ENCODE results near the gene VPS41. TPM values are rescaled to one million over a fixed set of nuclear protein-coding genes. Genes with fewer than 3 reads are reported as not detected.
A peak's percentile ranks its signal among the peaks of the same experiment; 100 is the strongest.

Gene VPS41
- total and polyA plus RNA-seq, 2 donors: 28.3 to 30.3 TPM

DNA sequence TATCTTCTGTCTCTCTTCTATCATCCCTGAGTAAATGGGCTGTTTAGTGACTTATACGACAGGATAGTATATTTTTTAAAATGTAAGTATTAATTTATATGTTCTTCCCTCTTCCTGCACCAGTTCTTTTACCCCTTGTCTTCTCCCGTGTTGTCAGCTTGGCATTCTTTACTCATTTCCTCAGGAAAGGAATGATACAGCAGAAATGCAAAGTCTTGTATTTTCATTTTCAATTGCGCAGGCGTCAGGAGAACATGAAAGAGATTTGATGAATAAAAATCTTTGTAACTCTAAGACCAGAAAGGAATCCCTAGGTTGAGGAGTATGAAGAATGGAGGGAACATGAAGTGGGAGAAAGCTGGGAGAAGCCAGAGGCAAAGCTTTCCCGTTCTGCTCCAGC is 18.8 kb upstream of the VPS41 start:
- Histone ChIP-seq H3K27ac (ENCODE audit: low read depth in 1 of 2, low read length in 1 of 2) (no peak overlapping the region), H3K4me1 (ENCODE audit: control insufficient read depth in 2 of 2, insufficient read depth in 2 of 2, low read length in 2 of 2) (no peaks in the 10 kb centered on the region), H3K9me3 (ENCODE audit: control insufficient read depth in 2 of 2, insufficient read depth in 1 of 2, low read length in 1 of 2) (no peaks in the 10 kb centered on the region), H3K27me3 (ENCODE audit: control insufficient read depth in 2 of 2, insufficient read depth in 1 of 2, low read length in 1 of 2) (no peaks in the 10 kb centered on the region), H3K36me3 (ENCODE audit: control insufficient read depth in 2 of 2, insufficient read depth in 2 of 2, low read length in 1 of 2) (no peaks in the 10 kb centered on the region), H3K4me3 (ENCODE audit: low read length in 2 of 2) (no peak overlapping the region)
- no peak for DNase-seq (ENCODE audit: low read depth in 6 of 9, low spot score in 9 of 9)
- 35% methylated on average over 5 of the region's 5 CpGs for WGBS

GRCh38 chr7:38920731-38921130 is 11.7 kb upstream of the VPS41 start:
- Histone ChIP-seq H3K27ac (ENCODE audit: low read depth in 1 of 2, low read length in 1 of 2) (no peak overlapping the region), H3K4me3 (ENCODE audit: low read length in 2 of 2) (no peak overlapping the region), H3K27me3 (ENCODE audit: control insufficient read depth in 2 of 2, insufficient read depth in 1 of 2, low read length in 1 of 2) (no peaks in the 10 kb centered on the region), H3K9me3 (ENCODE audit: control insufficient read depth in 2 of 2, insufficient read depth in 1 of 2, low read length in 1 of 2) (no peaks in the 10 kb centered on the region), H3K4me1 (ENCODE audit: control insufficient read depth in 2 of 2, insufficient read depth in 2 of 2, low read length in 2 of 2) (no peaks in the 10 kb centered on the region), H3K36me3 (ENCODE audit: control insufficient read depth in 2 of 2, insufficient read depth in 2 of 2, low read length in 1 of 2) (no peaks in the 10 kb centered on the region)
- no peak for DNase-seq (ENCODE audit: low read depth in 6 of 9, low spot score in 9 of 9)
- 88% methylated on average over 3 of the region's 3 CpGs for WGBS

DNA sequence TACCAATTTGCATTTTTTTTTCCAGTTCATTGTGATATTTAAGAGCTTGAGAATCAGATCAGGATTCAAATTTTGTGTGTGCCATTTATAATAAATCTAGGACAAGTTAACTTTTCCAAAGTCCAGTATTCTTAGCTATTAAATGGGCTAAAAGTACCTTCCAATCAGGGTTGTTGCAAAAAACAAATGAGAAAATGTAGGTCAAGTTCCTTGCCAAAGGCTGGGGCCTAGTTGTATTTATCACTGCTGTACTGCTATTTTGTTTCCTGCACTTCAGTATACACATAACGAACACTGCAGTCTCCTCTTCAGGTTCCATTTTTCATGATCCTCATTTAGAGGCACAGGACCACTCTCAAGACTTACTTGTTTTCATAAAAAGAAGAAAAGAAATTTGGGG is 7.4 kb upstream of the VPS41 start:
- Histone ChIP-seq H3K4me1 (ENCODE audit: control insufficient read depth in 2 of 2, insufficient read depth in 2 of 2, low read length in 2 of 2) (no peaks in the 10 kb centered on the region), H3K9me3 (ENCODE audit: control insufficient read depth in 2 of 2, insufficient read depth in 1 of 2, low read length in 1 of 2) (no peaks in the 10 kb centered on the region), H3K4me3 (ENCODE audit: low read length in 2 of 2) (no peak overlapping the region), H3K27me3 (ENCODE audit: control insufficient read depth in 2 of 2, insufficient read depth in 1 of 2, low read length in 1 of 2) (no peaks in the 10 kb centered on the region), H3K27ac (ENCODE audit: low read depth in 1 of 2, low read length in 1 of 2) (no peak overlapping the region), H3K36me3 (ENCODE audit: control insufficient read depth in 2 of 2, insufficient read depth in 2 of 2, low read length in 1 of 2) (no peaks in the 10 kb centered on the region)
- 100% methylated on average over 1 of the region's 1 CpG for WGBS
- DNase-seq (ENCODE audit: low read depth in 6 of 9, low spot score in 9 of 9): no peak

DNA sequence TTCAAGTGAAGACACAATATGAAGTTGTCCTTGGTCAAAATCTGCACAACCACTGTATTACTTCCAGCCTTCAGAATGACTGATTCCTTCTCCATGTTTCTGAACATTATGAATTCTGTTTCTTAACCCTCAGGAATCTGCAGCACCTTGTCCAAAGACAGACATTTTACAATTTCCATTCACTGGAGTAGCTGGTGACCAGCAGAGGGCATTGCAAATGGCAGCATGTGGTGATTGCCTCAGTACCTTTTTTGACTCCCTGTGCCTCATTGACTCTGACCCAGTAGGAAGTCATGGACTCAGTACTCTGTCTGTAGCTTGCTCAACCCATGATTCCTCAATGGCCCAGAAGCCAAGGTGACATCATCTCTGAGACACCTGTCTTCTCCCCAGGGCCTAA is 879 bp upstream of the VPS41 start:
- Histone ChIP-seq H3K4me3 (ENCODE audit: low read length in 2 of 2) (no peak overlapping the region), H3K4me1 (ENCODE audit: control insufficient read depth in 2 of 2, insufficient read depth in 2 of 2, low read length in 2 of 2) (peaks cover 2 to 7% of the 10 kb centered on the region in 2 donors), H3K9me3 (ENCODE audit: control insufficient read depth in 2 of 2, insufficient read depth in 1 of 2, low read length in 1 of 2) (no peaks in the 10 kb centered on the region), H3K36me3 (ENCODE audit: control insufficient read depth in 2 of 2, insufficient read depth in 2 of 2, low read length in 1 of 2) (no peaks in the 10 kb centered on the region), H3K27me3 (ENCODE audit: control insufficient read depth in 2 of 2, insufficient read depth in 1 of 2, low read length in 1 of 2) (no peaks in the 10 kb centered on the region), H3K27ac (ENCODE audit: low read depth in 1 of 2, low read length in 1 of 2) (no peak overlapping the region)
- DNase-seq (ENCODE audit: low read depth in 6 of 9, low spot score in 9 of 9): no peak

- Histone ChIP-seq H3K27me3 (ENCODE audit: control insufficient read depth in 2 of 2, insufficient read depth in 1 of 2, low read length in 1 of 2) (no peaks in the 10 kb centered on the region), H3K4me3 (ENCODE audit: low read length in 2 of 2) (peak overlapping the region in 1 of 2 donors; percentile 96), H3K27ac (ENCODE audit: low read depth in 1 of 2, low read length in 1 of 2) (no peak overlapping the region), H3K4me1 (ENCODE audit: control insufficient read depth in 2 of 2, insufficient read depth in 2 of 2, low read length in 2 of 2) (peaks cover 2 to 7% of the 10 kb centered on the region in 2 donors), H3K36me3 (ENCODE audit: control insufficient read depth in 2 of 2, insufficient read depth in 2 of 2, low read length in 1 of 2) (no peaks in the 10 kb centered on the region), H3K9me3 (ENCODE audit: control insufficient read depth in 2 of 2, insufficient read depth in 1 of 2, low read length in 1 of 2) (no peaks in the 10 kb centered on the region)
- WGBS: 55% methylated on average over 1 of the region's 1 CpG
- DNase-seq (ENCODE audit: low read depth in 6 of 9, low spot score in 9 of 9): no peak
Observed at GRCh38 chr7:38907766-38908165, 1.2 kb downstream of the VPS41 start.

GRCh38 chr7:38907066-38907465 is 1.9 kb downstream of the VPS41 start:
- Histone ChIP-seq H3K27ac (ENCODE audit: low read depth in 1 of 2, low read length in 1 of 2) (no peak overlapping the region), H3K27me3 (ENCODE audit: control insufficient read depth in 2 of 2, insufficient read depth in 1 of 2, low read length in 1 of 2) (no peaks in the 10 kb centered on the region), H3K4me3 (ENCODE audit: low read length in 2 of 2) (no peak overlapping the region), H3K36me3 (ENCODE audit: control insufficient read depth in 2 of 2, insufficient read depth in 2 of 2, low read length in 1 of 2) (no peaks in the 10 kb centered on the region), H3K9me3 (ENCODE audit: control insufficient read depth in 2 of 2, insufficient read depth in 1 of 2, low read length in 1 of 2) (no peaks in the 10 kb centered on the region), H3K4me1 (ENCODE audit: control insufficient read depth in 2 of 2, insufficient read depth in 2 of 2, low read length in 2 of 2) (peaks cover 2 to 7% of the 10 kb centered on the region in 2 donors)
- no peak for DNase-seq (ENCODE audit: low read depth in 6 of 9, low spot score in 9 of 9)
- 90% methylated on average over 3 of the region's 3 CpGs for WGBS

DNA sequence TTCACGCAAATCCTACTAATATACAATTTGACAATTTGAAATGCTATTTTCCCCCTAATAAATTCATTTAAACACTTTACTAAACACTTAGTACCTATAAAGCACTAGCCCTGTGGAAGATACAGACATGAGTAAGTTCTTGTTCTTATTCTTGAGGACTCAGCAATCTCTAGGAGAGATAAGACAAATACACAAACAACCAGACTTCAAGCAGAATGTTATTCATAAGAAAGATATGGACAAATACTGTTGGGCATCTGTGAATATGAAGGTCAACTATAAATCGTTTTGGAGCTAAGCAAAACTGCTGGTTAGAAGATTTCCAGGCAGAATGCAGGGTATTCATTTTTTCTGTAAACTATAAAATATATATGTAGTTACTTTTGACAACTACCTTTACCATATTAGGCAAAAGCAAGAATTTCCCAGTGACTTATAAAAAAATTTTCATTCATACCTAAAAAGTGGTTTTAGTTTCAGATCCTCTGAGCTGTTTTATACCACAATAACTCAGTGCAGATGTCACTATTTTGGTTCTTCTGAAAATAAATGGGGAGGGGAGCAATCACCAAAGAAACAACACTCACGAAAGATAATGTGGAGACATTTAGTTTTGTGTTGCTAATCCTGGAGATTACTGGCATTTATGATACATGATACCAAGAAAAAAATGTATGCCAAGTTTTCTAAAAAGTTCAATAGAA is 3.8 kb downstream of the VPS41 start:
- Histone ChIP-seq H3K4me3 (ENCODE audit: low read length in 2 of 2) (no peak overlapping the region), H3K4me1 (ENCODE audit: control insufficient read depth in 2 of 2, insufficient read depth in 2 of 2, low read length in 2 of 2) (peaks cover 2 to 7% of the 10 kb centered on the region in 2 donors), H3K9me3 (ENCODE audit: control insufficient read depth in 2 of 2, insufficient read depth in 1 of 2, low read length in 1 of 2) (no peaks in the 10 kb centered on the region), H3K27me3 (ENCODE audit: control insufficient read depth in 2 of 2, insufficient read depth in 1 of 2, low read length in 1 of 2) (no peaks in the 10 kb centered on the region), H3K36me3 (ENCODE audit: control insufficient read depth in 2 of 2, insufficient read depth in 2 of 2, low read length in 1 of 2) (no peaks in the 10 kb centered on the region), H3K27ac (ENCODE audit: low read depth in 1 of 2, low read length in 1 of 2) (no peak overlapping the region)
- no peak for DNase-seq (ENCODE audit: low read depth in 6 of 9, low spot score in 9 of 9)
- 89% methylated on average over 3 of the region's 3 CpGs for WGBS

- DNase-seq (ENCODE audit: low read depth in 6 of 9, low spot score in 9 of 9): no peak
- Histone ChIP-seq H3K27ac (ENCODE audit: low read depth in 1 of 2, low read length in 1 of 2) (no peak overlapping the region), H3K4me1 (ENCODE audit: control insufficient read depth in 2 of 2, insufficient read depth in 2 of 2, low read length in 2 of 2) (peaks cover under 1 to 2% of the 10 kb centered on the region in 2 donors), H3K36me3 (ENCODE audit: control insufficient read depth in 2 of 2, insufficient read depth in 2 of 2, low read length in 1 of 2) (no peaks in the 10 kb centered on the region), H3K27me3 (ENCODE audit: control insufficient read depth in 2 of 2, insufficient read depth in 1 of 2, low read length in 1 of 2) (no peaks in the 10 kb centered on the region), H3K4me3 (ENCODE audit: low read length in 2 of 2) (no peak overlapping the region), H3K9me3 (ENCODE audit: control insufficient read depth in 2 of 2, insufficient read depth in 1 of 2, low read length in 1 of 2) (no peaks in the 10 kb centered on the region)
Observed at GRCh38 chr7:38903057-38903456, 5.9 kb downstream of the VPS41 start.

DNA sequence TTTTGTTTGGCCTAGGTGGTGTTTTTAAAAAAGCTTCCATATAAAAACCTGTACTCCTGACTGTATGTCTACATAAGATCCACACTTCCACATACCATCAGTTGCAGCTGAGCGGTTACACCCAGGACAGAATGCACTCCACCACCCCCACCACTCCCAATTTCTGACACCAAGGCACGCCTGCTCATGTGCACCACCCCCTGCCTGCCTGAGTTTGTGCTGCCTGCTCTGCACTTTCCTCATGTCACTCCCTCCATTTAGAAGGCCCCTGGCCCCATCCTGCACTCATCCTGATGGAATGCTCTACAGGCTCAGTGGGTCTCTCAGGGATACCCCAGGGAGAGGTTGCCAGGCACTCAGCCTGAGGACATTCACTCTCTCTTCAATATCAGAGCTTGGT is 6.5 kb downstream of the VPS41 start:
- Histone ChIP-seq H3K9me3 (ENCODE audit: control insufficient read depth in 2 of 2, insufficient read depth in 1 of 2, low read length in 1 of 2) (no peaks in the 10 kb centered on the region), H3K27ac (ENCODE audit: low read depth in 1 of 2, low read length in 1 of 2) (no peak overlapping the region), H3K27me3 (ENCODE audit: control insufficient read depth in 2 of 2, insufficient read depth in 1 of 2, low read length in 1 of 2) (no peaks in the 10 kb centered on the region), H3K4me3 (ENCODE audit: low read length in 2 of 2) (no peak overlapping the region), H3K4me1 (ENCODE audit: control insufficient read depth in 2 of 2, insufficient read depth in 2 of 2, low read length in 2 of 2) (peaks cover 0 to 2% of the 10 kb centered on the region in 2 donors), H3K36me3 (ENCODE audit: control insufficient read depth in 2 of 2, insufficient read depth in 2 of 2, low read length in 1 of 2) (no peaks in the 10 kb centered on the region)
- 98% methylated on average over 2 of the region's 2 CpGs for WGBS
- no peak for DNase-seq (ENCODE audit: low read depth in 6 of 9, low spot score in 9 of 9)
